Thyroid gland (tissue), 4 donors: ENCODE results near the gene EGFR. TPM values are rescaled to one million over a fixed set of nuclear protein-coding genes. Genes with fewer than 3 reads are reported as not detected.
"Not testable (repeated sequence)": the region's sequence is repeated elsewhere in the genome, so short reads cannot be mapped to it uniquely, and the experiment has no call there.

Experiments
- DNase-seq, 2 donors: peaks; one replicate each; pipeline ENCODE4 v3.0.0-alpha.2; 2019
- H3K27ac ChIP-seq, 3 donors: fragments of 200-600 bp; sonication (generic); 1 replicate in 2 of 3; 2 replicates in 1 of 3; pipeline ENCODE4 v1.5.1; 2016 to 2019; ENCODE audit warnings: mild to moderate bottlenecking in 1 of 3, moderate library complexity in 1 of 3
- H3K27me3 ChIP-seq: fragments of 200-600 bp; sonication (generic); one replicate; pipeline ENCODE4 v1.5.1; 2019
- H3K36me3 ChIP-seq, 2 donors: fragments of 200-600 bp; sonication (generic); one replicate each; pipeline ENCODE4 v1.5.1; 2016 to 2019
- H3K4me1 ChIP-seq, 2 donors: fragments of 200-600 bp; sonication (generic); one replicate each; pipeline ENCODE4 v1.5.1; 2017 to 2019
- H3K4me3 ChIP-seq, 3 donors: fragments of 200-600 bp; sonication (generic); replicated peaks in 1 of 3; 1 replicate in 2 of 3; 2 replicates in 1 of 3; pipeline ENCODE4 v1.5.1; 2016; ENCODE audit warnings: mild to moderate bottlenecking in 1 of 3
- H3K9me3 ChIP-seq: fragments of 200-600 bp; sonication (generic); one replicate; pipeline ENCODE4 v1.5.1; 2017
- CTCF ChIP-seq, 6 experiments: fragments of 200-600 bp in 3 of 6; fragments of 450-650 bp in 3 of 6; sonication (generic) in 3 of 6; IDR thresholded peaks; one replicate each; pipeline ENCODE4 v1.5.1; 2016 to 2019; ENCODE audit warnings: antibody characterized with exemption in 6 of 6, mild to moderate bottlenecking in 2 of 6, inconsistent platforms in 1 of 6, moderate library complexity in 1 of 6
- POLR2A ChIP-seq, 2 donors: fragments of 450-650 bp; IDR thresholded peaks; one replicate each; pipeline ENCODE4 v1.6.1; 2017; ENCODE audit warnings: antibody characterized with exemption in 2 of 2, mild to moderate bottlenecking in 2 of 2, moderate library complexity in 1 of 2
- WGBS, 2 donors: methylation state at CpG; one replicate each; pipeline ENCODE4 v1.1.5; 2017; 5-methylcytosine and 5-hydroxymethylcytosine counted together
- intact Hi-C: fragments of 100-400 bp; cut with DNase I; formaldehyde crosslinking; loops from one replicate; pipeline ENCODE4 v1.15.1; 2023
- total RNA-seq, 4 donors: library from RNA; depleted of rRNA; stranded (reverse); fragments of >200 nt; gene quantifications; one replicate each; pipeline ENCODE4 v1.2.3, GENCODE V29; 2016

EGFR gene
- total RNA-seq, 4 donors from 2014 or later = 57.5 to 96.2 (median 84.7) TPM

GRCh38 chr7:55165176-55165861 is 146.5 kb downstream of the EGFR start:
- Histone ChIP-seq H3K27ac (peak overlapping the region in 1 of 3 donors; percentile 27), H3K27me3 (no peaks in the 10 kb centered on the region), H3K36me3 (peaks cover 22 to 23% of the 10 kb centered on the region in 2 donors), H3K4me1 (peaks cover 9 to 12% of the 10 kb centered on the region in 2 donors), H3K9me3 (no peaks in the 10 kb centered on the region), H3K4me3 (no peak overlapping the region)
- 78 to 79% methylated on average over 13 of the region's 13 CpGs for WGBS, 2 donors
- no peak for DNase-seq
- intact Hi-C loops = no loop called here
- no peak for TF ChIP-seq POLR2A (IDR thresholded peaks at IDR 0.05)
- no peak for TF ChIP-seq CTCF (IDR thresholded peaks at IDR 0.05)

GRCh38 chr7:55167296-55167695 is 148.5 kb downstream of the EGFR start:
- peaks cover 25 to 28% of the 10 kb centered on the region in 2 donors for H3K36me3 ChIP-seq
- H3K4me1 ChIP-seq = peaks cover 9 to 12% of the 10 kb centered on the region in 2 donors
- H3K9me3 ChIP-seq, H3K27ac ChIP-seq, DNase-seq, intact Hi-C loops, H3K4me3 ChIP-seq, H3K27me3 ChIP-seq: not testable (repeated sequence)
- 90 to 93% methylated on average over 4 of the region's 4 CpGs for WGBS, 2 donors

- H3K9me3 ChIP-seq = no peaks in the 10 kb centered on the region
- WGBS, 2 donors = 83 to 89% methylated on average over 11 of the region's 11 CpGs
- intact Hi-C loops = no loop called here
- H3K4me3 ChIP-seq = no peak overlapping the region
- H3K4me1 ChIP-seq = peaks cover 15 to 17% of the 10 kb centered on the region in 2 donors
- DNase-seq = no peak
- H3K27me3 ChIP-seq = no peaks in the 10 kb centered on the region
- peaks cover 38 to 44% of the 10 kb centered on the region in 2 donors for H3K36me3 ChIP-seq
- no peak for TF ChIP-seq CTCF (IDR thresholded peaks at IDR 0.05)
- TF ChIP-seq POLR2A (IDR thresholded peaks at IDR 0.05) = no peak
- H3K27ac ChIP-seq = no peak overlapping the region
Measured at GRCh38 chr7:55170335-55171069, 151.7 kb downstream of the EGFR start.

- Histone ChIP-seq H3K27ac (no peak overlapping the region), H3K27me3 (no peaks in the 10 kb centered on the region), H3K36me3 (peaks cover 33 to 40% of the 10 kb centered on the region in 2 donors), H3K4me1 (peaks cover 19% of the 10 kb centered on the region in 2 donors), H3K9me3 (no peaks in the 10 kb centered on the region), H3K4me3 (no peak overlapping the region)
- no peak for TF ChIP-seq CTCF (IDR thresholded peaks at IDR 0.05)
- TF ChIP-seq POLR2A (IDR thresholded peaks at IDR 0.05) = no peak
- intact Hi-C loops = no loop called here
- DNase-seq = no peak
- 83 to 91% methylated on average over 7 of the region's 7 CpGs for WGBS, 2 donors
Measured at GRCh38 chr7:55171157-55171556, 152.3 kb downstream of the EGFR start.

- no peak for DNase-seq
- intact Hi-C loops = no loop called here
- peaks cover 30 to 40% of the 10 kb centered on the region in 2 donors for H3K36me3 ChIP-seq
- H3K27me3 ChIP-seq = no peaks in the 10 kb centered on the region
- TF ChIP-seq POLR2A (IDR thresholded peaks at IDR 0.05) (no peak), CTCF (IDR thresholded peaks at IDR 0.05) (no peak)
- H3K4me1 ChIP-seq = peaks cover 26 to 27% of the 10 kb centered on the region in 2 donors
- 95 to 97% methylated on average over 5 of the region's 5 CpGs for WGBS, 2 donors
- no peaks in the 10 kb centered on the region for H3K9me3 ChIP-seq
- H3K4me3 ChIP-seq = no peak overlapping the region
- H3K27ac ChIP-seq = no peak overlapping the region
Measured at GRCh38 chr7:55172161-55172560, 153.3 kb downstream of the EGFR start.
